GM12878 (cell line): Measurements from ENCODE around the gene KAT2A.

Source experiments
- BACH1 ChIP-seq: fragments of 450-650 bp; IDR thresholded peaks from 2 replicates; pipeline ENCODE4 v1.6.1; 2017; ENCODE audit warnings: mild to moderate bottlenecking, borderline replicate concordance
- EP300 ChIP-seq, 2 experiments: fragments of 150-350 bp in 1 of 2; IDR thresholded peaks; 2 replicates each; pipeline ENCODE4 v1.6.1; 2011 to 2012; ENCODE audit warnings: low read depth in 2 of 2, low read length in 2 of 2, borderline replicate concordance in 1 of 2, improper control_type of control experiment in 1 of 2, inconsistent platforms in 1 of 2; ENCODE audit not compliant: control insufficient read depth in 1 of 2
- ETV6 ChIP-seq, 2 experiments: fragments of 450-650 bp in 1 of 2; IDR thresholded peaks in 1 of 2; conservative IDR thresholded peaks in 1 of 2; 2 replicates each; pipeline ENCODE4 v1.6.1; 2014; ENCODE audit warnings: antibody characterized with exemption in 1 of 2, borderline replicate concordance in 1 of 2, low read depth in 1 of 2, mild to moderate bottlenecking in 1 of 2, moderate library complexity in 1 of 2
- EZH2 ChIP-seq: IDR thresholded peaks from 2 replicates; pipeline ENCODE4 v1.6.1; 2012; ENCODE audit warnings: low read depth, mild to moderate bottlenecking, control low read depth, inconsistent platforms, low read length, borderline replicate concordance; ENCODE audit not compliant: control insufficient read depth
- HCFC1 ChIP-seq: fragments of 150-350 bp; IDR thresholded peaks from 2 replicates; pipeline ENCODE4 v1.6.1; 2014; ENCODE audit warnings: low read length
- MYB ChIP-seq: fragments of 150-350 bp; IDR thresholded peaks from 2 replicates; pipeline ENCODE4 v1.6.1; 2014; ENCODE audit warnings: mild to moderate bottlenecking, low read depth, low read length, borderline replicate concordance
- MYC ChIP-seq: IDR thresholded peaks from 2 replicates; pipeline ENCODE4 v1.6.1; 2011; ENCODE audit warnings: mild to moderate bottlenecking, low read length, moderate library complexity, inconsistent platforms; ENCODE audit not compliant: insufficient read depth, insufficient replicate concordance, insufficient read length, severe bottlenecking
- POLR2A ChIP-seq: IDR thresholded peaks from 2 replicates; pipeline ENCODE4 v1.6.1; 2011; ENCODE audit warnings: low read depth, mild to moderate bottlenecking, low read length
- POLR2AphosphoS5 ChIP-seq: IDR thresholded peaks from 2 replicates; pipeline ENCODE4 v1.6.1; 2011; ENCODE audit warnings: mild to moderate bottlenecking, low read length, inconsistent platforms
- SREBF2 ChIP-seq: IDR thresholded peaks from 2 replicates; pipeline ENCODE4 v1.6.1; 2012; ENCODE audit warnings: mild to moderate bottlenecking, low read length
- STAT3 ChIP-seq: IDR thresholded peaks from 2 replicates; pipeline ENCODE4 v1.6.1; 2011; ENCODE audit warnings: low read depth, low read length, improper control_type of control experiment
- SUZ12 ChIP-seq: fragments of 200-600 bp; sonication (generic); IDR thresholded peaks from one replicate; pipeline ENCODE4 v1.6.1; 2018; ENCODE audit warnings: antibody characterized with exemption, mild to moderate bottlenecking; ENCODE audit not compliant: unreplicated experiment
- TAF1 ChIP-seq: IDR thresholded peaks from 2 replicates; pipeline ENCODE4 v1.6.1; 2011; ENCODE audit warnings: mild to moderate bottlenecking, low read depth, low read length, borderline replicate concordance
- TF ChIP-seq, protein P1 (sequence below): IDR thresholded peaks from 2 replicates; pipeline ENCODE4 v1.6.1; 2012; ENCODE audit warnings: low read depth, low read length, improper control_type of control experiment

DNA sequence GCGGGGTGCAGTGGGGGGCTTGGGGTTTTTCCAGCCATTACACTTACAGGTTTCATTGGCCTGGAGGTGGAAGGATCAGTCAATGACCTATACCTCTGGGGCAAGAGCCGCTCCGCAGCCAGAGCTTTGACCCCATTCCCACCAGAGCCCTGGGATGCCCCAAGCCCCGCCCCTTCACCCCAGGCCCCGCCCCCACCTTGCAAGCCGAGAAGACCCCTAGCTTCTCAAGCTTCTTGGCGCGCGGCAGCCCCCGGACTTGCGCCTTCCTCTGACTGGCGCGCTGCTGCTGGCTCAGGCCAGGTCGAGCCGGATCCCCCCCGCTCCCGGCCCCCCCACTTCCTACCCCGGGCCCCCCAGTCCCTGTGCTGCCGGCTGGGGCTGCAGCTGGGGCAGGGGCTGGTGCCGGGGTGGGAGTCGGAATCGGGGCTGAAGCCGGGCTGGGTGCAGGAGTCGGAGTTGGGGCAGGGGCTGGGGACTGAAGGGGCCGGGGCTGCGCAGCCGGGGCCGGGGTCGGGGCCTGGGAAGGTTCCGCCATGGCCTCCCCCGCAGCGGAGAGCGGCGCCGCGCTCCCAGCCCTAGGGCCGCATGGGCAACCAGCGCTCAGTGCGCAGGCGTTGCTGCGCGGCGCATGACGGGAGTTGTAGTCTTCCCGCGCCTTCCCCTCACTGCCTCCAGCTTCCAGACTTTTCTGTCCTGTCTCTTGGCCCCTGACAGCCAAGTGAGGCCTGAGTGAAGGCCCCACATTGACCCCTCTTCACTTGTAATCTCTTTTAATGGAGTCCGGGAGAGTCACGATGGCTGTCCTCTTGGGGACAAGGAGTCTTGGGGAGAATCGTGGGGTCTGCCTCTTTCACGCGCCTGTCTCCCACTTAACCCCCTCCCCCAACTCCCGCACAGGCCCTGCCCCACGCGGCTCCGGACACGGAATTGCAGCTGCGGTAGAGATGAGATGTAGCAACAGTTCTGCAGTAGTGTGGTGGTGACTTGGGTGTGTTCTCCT, at the start of gene KAT2A:
- TF ChIP-seq EZH2 (no peak), SREBF2 (no peak), EP300 (IDR thresholded peaks at IDR 0.05; ENCODE audit: borderline replicate concordance in 1 of 2, control insufficient read depth in 1 of 2, low read depth in 2 of 2, low read length in 2 of 2) (no peak), HCFC1 (peak; percentile 94), ETV6 (conservative IDR thresholded peaks at IDR 0.05 in 1 of 2, IDR thresholded peaks at IDR 0.05 in 1 of 2; ENCODE audit: borderline replicate concordance in 1 of 2, low read depth in 1 of 2) (no peak), POLR2A (peak; percentile 91), TAF1 (peak; percentile 50; the same call in 1 of the 2 replicates), BACH1 (no peak), STAT3 (no peak), MYB (no peak), SUZ12 (no peak), MYC (peak; percentile 75), POLR2AphosphoS5 (peak; percentile 56; the same call in 1 of the 2 replicates)
- TF ChIP-seq, protein P1, sequence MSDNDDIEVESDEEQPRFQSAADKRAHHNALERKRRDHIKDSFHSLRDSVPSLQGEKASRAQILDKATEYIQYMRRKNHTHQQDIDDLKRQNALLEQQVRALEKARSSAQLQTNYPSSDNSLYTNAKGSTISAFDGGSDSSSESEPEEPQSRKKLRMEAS = peak; percentile 89
